Ascending aorta (tissue), 2 donors: ENCODE results near the gene AHNAK2. TPM values are rescaled to one million over a fixed set of nuclear protein-coding genes. Genes with fewer than 3 reads are reported as not detected.

Experiments
- DNase-seq, 2 donors: peaks; one replicate each; pipeline ENCODE4 v3.0.0-alpha.2; 2019; ENCODE audit warnings: low spot score in 2 of 2
- H3K27ac ChIP-seq, 2 donors: fragments of 200-600 bp; sonication (generic); one replicate each; pipeline ENCODE4 v1.5.1; 2016 to 2017; ENCODE audit warnings: mild to moderate bottlenecking in 1 of 2
- H3K27me3 ChIP-seq: fragments of 200-600 bp; sonication (generic); one replicate; pipeline ENCODE4 v1.5.1; 2017
- H3K36me3 ChIP-seq, 2 donors: fragments of 200-600 bp; sonication (generic); one replicate each; pipeline ENCODE4 v1.5.1; 2016
- H3K4me1 ChIP-seq, 2 donors: fragments of 200-600 bp; sonication (generic); one replicate each; pipeline ENCODE4 v1.5.1; 2016 to 2017; ENCODE audit warnings: mild to moderate bottlenecking in 1 of 2
- H3K4me3 ChIP-seq, 2 donors: fragments of 200-600 bp; sonication (generic); one replicate each; pipeline ENCODE4 v1.5.1; 2016 to 2017; ENCODE audit warnings: mild to moderate bottlenecking in 1 of 2
- H3K9me3 ChIP-seq, 2 donors: fragments of 200-600 bp; sonication (generic); one replicate each; pipeline ENCODE4 v1.5.1; 2016
- intact Hi-C: fragments of 100-400 bp; cut with DNase I; formaldehyde crosslinking; loops from one replicate; pipeline ENCODE4 v1.15.1; 2023
- total RNA-seq: library from RNA; depleted of rRNA; stranded (reverse); fragments of >200 nt; gene quantifications from one replicate; pipeline ENCODE4 v1.1.0, GENCODE V29; 2016
- TF ChIP-seq, protein P1 (sequence below), 3 experiments: fragments of 200-600 bp in 2 of 3; fragments of 450-650 bp in 1 of 3; sonication (generic) in 2 of 3; IDR thresholded peaks; one replicate each; pipeline ENCODE4 v1.5.1; 2016 to 2019; ENCODE audit warnings: antibody characterized with exemption in 3 of 3, mild to moderate bottlenecking in 1 of 3, moderate library complexity in 1 of 3

Gene AHNAK2
- total RNA-seq, 1 donor from 2014 or later: 35.5 TPM

DNA sequence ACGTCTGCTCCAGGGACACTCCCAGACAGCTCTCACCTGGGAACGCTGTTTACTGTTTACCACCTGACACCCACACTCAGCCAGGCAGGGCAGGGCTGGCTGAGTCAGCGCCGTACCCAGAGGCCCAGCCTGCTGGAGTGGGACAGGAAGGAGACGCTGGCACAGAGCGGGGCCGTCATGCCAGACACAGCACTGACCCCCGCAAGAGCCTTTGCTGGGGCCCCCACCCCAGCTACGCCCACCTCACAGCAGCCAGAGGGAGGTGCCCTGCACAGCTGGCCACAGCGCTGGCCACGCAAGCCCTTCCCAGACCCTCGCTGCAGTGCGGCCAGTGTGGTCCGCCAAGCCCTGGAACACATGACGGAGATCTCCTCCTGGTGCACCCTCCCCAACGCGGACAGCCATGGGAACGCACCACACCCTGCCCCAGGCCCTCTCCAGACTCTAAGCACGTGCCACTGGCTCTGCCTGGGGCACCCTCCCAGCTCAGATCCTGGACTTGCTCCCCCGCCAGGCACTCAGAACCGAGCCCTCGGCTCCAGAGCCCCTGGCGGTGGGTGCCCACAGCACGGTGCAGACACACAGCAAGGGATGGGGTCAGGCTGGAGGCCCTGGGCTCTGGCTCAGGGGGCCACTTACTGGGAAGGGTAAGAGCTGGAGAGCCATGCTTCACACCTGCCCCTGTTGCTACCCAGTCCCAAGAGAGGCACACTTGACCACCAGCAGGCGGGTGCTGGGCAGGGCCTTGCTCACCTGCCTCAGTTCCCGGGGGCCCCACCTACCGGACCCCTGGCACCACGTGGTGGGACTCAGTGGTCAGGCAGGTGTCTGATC lies 5.7 kb downstream of the AHNAK2 start:
- Histone ChIP-seq H3K9me3 (no peaks in the 10 kb centered on the region), H3K4me1 (peaks cover 36 to 70% of the 10 kb centered on the region in 2 donors), H3K4me3 (peak overlapping the region in 1 of 2 donors; percentile 8), H3K36me3 (no peaks in the 10 kb centered on the region), H3K27me3 (no peaks in the 10 kb centered on the region), H3K27ac (peak overlapping the region; percentile 92 to 97)
- intact Hi-C loops: loop anchor here (1.0 to 10.0 kb wide), 7 partner anchors 13 to 330 kb away; partner anchors contain the start of genes BRF1, BTBD6, CLBA1 and INF2
- TF ChIP-seq, protein P1, sequence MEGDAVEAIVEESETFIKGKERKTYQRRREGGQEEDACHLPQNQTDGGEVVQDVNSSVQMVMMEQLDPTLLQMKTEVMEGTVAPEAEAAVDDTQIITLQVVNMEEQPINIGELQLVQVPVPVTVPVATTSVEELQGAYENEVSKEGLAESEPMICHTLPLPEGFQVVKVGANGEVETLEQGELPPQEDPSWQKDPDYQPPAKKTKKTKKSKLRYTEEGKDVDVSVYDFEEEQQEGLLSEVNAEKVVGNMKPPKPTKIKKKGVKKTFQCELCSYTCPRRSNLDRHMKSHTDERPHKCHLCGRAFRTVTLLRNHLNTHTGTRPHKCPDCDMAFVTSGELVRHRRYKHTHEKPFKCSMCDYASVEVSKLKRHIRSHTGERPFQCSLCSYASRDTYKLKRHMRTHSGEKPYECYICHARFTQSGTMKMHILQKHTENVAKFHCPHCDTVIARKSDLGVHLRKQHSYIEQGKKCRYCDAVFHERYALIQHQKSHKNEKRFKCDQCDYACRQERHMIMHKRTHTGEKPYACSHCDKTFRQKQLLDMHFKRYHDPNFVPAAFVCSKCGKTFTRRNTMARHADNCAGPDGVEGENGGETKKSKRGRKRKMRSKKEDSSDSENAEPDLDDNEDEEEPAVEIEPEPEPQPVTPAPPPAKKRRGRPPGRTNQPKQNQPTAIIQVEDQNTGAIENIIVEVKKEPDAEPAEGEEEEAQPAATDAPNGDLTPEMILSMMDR (IDR thresholded peaks at IDR 0.05): peak in 2 of 3 experiments; percentile 5 to 7
- peak in 1 of 2 donors; percentile 83 for DNase-seq

DNA sequence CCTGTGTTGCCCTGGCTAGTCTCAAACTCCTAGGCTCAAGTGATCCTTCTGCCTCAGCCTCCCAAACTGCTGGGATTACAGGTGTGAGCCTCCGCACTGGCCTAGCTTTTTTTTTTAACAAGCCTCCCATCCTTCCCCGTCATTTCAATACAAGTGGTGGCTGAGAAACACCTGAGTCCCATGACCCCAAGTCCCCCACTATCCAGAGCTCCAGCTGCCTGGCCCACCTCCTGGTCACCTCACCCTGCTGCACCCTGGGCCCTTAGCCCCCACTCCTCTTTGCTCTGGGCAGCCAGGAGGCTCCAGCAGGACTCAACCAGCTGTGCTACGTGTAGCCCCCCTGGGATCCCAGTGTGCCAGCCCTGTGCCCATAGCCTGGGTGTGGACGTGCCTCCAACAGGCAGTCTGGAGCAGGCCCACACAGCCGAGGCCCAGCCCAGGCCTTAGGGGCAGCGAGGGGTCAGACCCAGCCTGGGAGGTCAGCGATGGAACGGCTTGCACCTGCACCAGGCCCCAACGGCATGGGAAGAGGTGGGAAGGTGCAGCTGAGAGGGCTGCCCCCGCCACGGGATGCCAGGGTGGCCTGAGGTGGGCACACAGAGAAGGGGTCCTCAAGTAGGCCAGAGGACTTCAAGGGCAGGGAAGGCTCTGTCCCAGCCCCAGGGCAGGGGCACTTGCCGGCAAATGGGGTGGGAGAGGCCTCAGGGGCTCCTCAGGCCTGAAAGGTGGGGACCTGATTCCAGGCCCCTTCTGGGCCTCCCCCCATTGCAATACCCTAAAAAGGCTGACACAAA lies 6.5 kb downstream of the AHNAK2 start:
- DNase-seq: no peak
- Histone ChIP-seq H3K4me1 (peaks cover 36 to 70% of the 10 kb centered on the region in 2 donors), H3K27me3 (no peaks in the 10 kb centered on the region), H3K9me3 (no peaks in the 10 kb centered on the region), H3K36me3 (no peaks in the 10 kb centered on the region), H3K4me3 (no peak overlapping the region), H3K27ac (peak overlapping the region; percentile 92 to 97)
- TF ChIP-seq, protein P1 (IDR thresholded peaks at IDR 0.05): no peak
- intact Hi-C loops: loop anchor here (2.0 to 10.0 kb wide), 6 partner anchors 121 to 331 kb away; partner anchors contain the start of genes BRF1, BTBD6, INF2 and SIVA1

DNA sequence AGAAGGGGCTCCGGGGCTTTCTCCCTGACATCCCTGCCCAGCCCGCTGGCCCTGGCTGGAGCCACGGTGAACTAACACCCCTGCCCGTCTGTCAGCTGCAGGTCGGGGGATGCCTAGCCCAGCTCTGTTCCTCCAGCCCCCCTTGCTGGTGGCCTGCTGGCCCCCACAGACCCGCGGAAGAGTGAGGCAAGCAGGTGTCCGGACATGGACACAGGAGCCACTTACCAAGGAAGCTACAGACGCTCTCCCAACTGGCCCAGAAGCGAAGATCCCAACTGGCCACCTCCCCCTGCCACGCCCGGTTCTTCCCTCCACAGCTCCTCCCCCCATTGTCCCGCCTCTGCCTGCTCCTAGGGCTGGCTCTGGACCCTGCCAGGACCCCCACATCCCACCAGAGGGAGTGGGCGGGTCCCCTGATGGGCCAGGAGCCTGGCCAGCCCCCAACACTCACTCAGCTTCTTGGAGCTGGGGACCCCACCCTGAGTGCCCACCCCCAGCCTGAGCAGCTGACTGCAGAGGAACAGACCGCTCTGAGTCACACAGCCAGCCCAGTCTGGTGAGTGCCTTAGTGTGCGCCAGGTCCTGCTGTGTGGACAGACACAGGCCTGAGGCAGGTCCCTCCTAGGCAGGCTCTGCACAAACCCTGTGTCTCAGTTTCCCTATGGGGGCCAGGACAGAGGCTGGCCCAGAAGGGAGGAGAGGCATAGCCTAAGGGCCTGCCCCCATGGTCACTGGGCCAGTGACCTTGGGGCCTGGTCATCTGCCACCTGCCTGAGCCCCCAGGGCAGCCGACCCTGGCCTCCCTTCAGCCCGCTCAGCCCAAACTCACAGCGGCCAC lies 7.7 kb downstream of the AHNAK2 start:
- TF ChIP-seq, protein P1 (IDR thresholded peaks at IDR 0.05): no peak
- intact Hi-C loops: loop anchor here (5.0 to 10.0 kb wide), 4 partner anchors 143 to 332 kb away; partner anchors contain the start of genes BRF1, BTBD6 and INF2
- H3K9me3 ChIP-seq: no peaks in the 10 kb centered on the region
- no peaks in the 10 kb centered on the region for H3K36me3 ChIP-seq
- peak in 1 of 2 donors; percentile 84 for DNase-seq
- peaks cover 32 to 61% of the 10 kb centered on the region in 2 donors for H3K4me1 ChIP-seq
- H3K27ac ChIP-seq: peak overlapping the region; percentile 92 to 97
- H3K27me3 ChIP-seq: no peaks in the 10 kb centered on the region
- no peak overlapping the region for H3K4me3 ChIP-seq

DNA sequence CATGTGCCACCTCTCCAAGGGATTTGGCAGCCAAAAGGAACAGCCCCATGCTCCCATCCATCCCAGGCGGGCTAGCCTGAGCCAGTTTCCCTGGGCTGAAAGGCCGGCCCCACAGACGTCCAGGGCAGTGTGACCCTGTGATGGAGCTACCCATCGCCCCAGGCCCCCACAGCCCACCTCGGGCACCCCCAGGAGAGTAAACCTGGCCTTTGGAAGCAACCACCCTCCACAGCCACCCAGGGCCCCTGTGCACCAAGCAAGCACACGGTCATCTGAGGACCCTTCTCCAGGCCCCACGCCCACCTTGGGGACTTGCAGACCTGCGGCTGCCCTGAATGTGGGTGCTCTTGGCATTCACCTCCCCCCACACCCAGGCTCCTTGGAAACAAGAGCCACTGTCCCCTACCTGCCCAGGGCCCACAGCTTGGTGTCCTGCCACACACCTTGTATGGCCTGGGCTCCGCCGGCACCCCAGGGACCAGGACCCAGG lies 8.4 kb downstream of the AHNAK2 start:
- peak overlapping the region; percentile 92 to 97 for H3K27ac ChIP-seq
- intact Hi-C loops: loop anchor here (5.0 to 10.0 kb wide), 4 partner anchors 142 to 333 kb away; partner anchors contain the start of genes BRF1, BTBD6 and INF2
- TF ChIP-seq, protein P1 (IDR thresholded peaks at IDR 0.05): no peak
- H3K4me3 ChIP-seq: no peak overlapping the region
- no peak for DNase-seq
- H3K9me3 ChIP-seq: no peaks in the 10 kb centered on the region
- H3K4me1 ChIP-seq: peaks cover 31 to 55% of the 10 kb centered on the region in 2 donors
- no peaks in the 10 kb centered on the region for H3K27me3 ChIP-seq
- no peaks in the 10 kb centered on the region for H3K36me3 ChIP-seq
